ENCODE results near the gene MDK. TPM values are rescaled to one million over a fixed set of nuclear protein-coding genes. Genes with fewer than 3 reads are reported as not detected.

Gene MDK
- total and polyA plus RNA-seq, 2 experiments from 2014 or later: 388 to 477 TPM

DNA sequence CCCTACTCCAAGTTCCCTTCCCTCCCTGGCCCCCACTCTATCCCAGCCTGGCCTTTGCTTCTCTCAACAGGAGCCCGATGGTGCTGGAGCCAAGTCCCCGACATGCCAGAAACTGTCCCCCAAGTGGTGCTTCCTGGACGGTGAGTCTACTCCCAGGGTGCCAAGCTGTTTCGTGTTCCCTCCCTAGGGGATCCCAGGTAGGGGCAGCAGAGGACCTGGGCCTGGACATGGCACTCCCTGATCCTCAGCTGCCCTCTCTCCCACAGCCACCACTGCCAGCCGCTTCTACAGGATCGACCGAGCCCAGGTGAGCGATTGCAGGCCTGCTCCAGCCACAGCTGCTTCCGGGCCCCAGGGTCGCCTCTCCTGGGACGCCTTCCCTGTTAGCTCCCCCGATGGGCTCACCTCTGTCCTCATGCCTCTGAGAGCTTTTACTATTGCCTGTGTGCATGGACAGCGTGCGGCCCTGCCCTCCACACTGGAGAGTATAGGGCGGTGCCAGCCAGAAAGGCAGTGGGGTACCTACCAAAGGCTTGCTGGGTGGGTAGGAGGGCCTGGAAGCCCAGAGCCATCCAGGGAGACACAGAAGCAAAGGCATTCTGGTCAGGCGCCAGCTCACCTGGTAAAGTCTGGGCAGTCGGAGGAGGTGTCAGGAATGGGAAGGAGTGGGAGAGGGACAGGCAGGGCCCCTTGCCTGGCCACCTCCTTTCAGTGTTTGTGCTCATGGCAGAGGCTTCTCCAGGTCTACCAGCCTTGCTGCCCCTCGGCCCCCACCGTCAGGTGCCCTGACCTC is 5.0 kb upstream of the MDK start (continued):
- TF ChIP-seq, protein P1, sequence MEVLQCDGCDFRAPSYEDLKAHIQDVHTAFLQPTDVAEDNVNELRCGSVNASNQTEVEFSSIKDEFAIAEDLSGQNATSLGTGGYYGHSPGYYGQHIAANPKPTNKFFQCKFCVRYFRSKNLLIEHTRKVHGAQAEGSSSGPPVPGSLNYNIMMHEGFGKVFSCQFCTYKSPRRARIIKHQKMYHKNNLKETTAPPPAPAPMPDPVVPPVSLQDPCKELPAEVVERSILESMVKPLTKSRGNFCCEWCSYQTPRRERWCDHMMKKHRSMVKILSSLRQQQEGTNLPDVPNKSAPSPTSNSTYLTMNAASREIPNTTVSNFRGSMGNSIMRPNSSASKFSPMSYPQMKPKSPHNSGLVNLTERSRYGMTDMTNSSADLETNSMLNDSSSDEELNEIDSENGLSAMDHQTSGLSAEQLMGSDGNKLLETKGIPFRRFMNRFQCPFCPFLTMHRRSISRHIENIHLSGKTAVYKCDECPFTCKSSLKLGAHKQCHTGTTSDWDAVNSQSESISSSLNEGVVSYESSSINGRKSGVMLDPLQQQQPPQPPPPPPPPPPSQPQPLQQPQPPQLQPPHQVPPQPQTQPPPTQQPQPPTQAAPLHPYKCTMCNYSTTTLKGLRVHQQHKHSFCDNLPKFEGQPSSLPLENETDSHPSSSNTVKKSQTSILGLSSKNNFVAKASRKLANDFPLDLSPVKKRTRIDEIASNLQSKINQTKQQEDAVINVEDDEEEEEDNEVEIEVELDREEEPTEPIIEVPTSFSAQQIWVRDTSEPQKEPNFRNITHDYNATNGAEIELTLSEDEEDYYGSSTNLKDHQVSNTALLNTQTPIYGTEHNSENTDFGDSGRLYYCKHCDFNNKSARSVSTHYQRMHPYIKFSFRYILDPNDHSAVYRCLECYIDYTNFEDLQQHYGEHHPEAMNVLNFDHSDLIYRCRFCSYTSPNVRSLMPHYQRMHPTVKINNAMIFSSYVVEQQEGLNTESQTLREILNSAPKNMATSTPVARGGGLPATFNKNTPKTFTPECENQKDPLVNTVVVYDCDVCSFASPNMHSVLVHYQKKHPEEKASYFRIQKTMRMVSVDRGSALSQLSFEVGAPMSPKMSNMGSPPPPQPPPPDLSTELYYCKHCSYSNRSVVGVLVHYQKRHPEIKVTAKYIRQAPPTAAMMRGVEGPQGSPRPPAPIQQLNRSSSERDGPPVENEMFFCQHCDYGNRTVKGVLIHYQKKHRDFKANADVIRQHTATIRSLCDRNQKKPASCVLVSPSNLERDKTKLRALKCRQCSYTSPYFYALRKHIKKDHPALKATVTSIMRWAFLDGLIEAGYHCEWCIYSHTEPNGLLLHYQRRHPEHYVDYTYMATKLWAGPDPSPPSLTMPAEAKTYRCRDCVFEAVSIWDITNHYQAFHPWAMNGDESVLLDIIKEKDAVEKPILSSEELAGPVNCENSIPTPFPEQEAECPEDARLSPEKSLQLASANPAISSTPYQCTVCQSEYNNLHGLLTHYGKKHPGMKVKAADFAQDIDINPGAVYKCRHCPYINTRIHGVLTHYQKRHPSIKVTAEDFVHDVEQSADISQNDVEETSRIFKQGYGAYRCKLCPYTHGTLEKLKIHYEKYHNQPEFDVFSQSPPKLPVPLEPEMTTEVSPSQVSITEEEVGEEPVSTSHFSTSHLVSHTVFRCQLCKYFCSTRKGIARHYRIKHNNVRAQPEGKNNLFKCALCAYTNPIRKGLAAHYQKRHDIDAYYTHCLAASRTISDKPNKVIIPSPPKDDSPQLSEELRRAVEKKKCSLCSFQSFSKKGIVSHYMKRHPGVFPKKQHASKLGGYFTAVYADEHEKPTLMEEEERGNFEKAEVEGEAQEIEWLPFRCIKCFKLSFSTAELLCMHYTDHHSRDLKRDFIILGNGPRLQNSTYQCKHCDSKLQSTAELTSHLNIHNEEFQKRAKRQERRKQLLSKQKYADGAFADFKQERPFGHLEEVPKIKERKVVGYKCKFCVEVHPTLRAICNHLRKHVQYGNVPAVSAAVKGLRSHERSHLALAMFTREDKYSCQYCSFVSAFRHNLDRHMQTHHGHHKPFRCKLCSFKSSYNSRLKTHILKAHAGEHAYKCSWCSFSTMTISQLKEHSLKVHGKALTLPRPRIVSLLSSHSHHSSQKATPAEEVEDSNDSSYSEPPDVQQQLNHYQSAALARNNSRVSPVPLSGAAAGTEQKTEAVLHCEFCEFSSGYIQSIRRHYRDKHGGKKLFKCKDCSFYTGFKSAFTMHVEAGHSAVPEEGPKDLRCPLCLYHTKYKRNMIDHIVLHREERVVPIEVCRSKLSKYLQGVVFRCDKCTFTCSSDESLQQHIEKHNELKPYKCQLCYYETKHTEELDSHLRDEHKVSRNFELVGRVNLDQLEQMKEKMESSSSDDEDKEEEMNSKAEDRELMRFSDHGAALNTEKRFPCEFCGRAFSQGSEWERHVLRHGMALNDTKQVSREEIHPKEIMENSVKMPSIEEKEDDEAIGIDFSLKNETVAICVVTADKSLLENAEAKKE (CRISPR knock-in tag; IDR thresholded peaks at IDR 0.05): no peak
- TF ChIP-seq STAT1 (IDR thresholded peaks at IDR 0.05; ENCODE audit: unreplicated experiment): no peak
- TF ChIP-seq, protein P2, sequence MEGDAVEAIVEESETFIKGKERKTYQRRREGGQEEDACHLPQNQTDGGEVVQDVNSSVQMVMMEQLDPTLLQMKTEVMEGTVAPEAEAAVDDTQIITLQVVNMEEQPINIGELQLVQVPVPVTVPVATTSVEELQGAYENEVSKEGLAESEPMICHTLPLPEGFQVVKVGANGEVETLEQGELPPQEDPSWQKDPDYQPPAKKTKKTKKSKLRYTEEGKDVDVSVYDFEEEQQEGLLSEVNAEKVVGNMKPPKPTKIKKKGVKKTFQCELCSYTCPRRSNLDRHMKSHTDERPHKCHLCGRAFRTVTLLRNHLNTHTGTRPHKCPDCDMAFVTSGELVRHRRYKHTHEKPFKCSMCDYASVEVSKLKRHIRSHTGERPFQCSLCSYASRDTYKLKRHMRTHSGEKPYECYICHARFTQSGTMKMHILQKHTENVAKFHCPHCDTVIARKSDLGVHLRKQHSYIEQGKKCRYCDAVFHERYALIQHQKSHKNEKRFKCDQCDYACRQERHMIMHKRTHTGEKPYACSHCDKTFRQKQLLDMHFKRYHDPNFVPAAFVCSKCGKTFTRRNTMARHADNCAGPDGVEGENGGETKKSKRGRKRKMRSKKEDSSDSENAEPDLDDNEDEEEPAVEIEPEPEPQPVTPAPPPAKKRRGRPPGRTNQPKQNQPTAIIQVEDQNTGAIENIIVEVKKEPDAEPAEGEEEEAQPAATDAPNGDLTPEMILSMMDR (conservative IDR thresholded peaks at IDR 0.05; ENCODE audit: low read depth in 2 of 2): no peak
- TF ChIP-seq EZH2phosphoT487 (IDR thresholded peaks at IDR 0.05; ENCODE audit: unreplicated experiment): no peak
- no peak for TF ChIP-seq ZNF114 (CRISPR knock-in tag; IDR thresholded peaks at IDR 0.05)

DNA sequence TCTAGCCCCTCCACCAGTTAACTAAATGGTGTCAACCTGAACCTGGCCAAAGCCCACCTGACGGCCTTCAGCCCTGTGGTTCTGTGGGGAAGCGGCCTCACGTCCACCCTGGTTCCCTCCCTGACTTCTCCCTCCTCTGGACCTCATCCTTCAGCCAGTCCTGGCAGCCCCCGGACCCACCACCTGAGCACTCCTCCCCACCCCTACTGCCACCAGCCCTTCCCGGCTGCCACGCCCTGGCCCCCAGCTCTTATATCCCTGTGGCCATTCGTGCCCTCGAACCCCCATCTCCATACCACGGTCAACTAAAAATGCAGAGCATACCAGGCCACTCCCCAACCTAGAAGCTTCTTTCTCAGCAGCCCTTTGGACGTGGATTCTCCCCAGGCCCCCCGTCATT is 4.2 kb upstream of the MDK start:
- H3K27ac Mint-ChIP-seq: no peak overlapping the region
- TF ChIP-seq STAT1 (IDR thresholded peaks at IDR 0.05; ENCODE audit: unreplicated experiment) (no peak), CREB1 (CRISPR knock-in tag; IDR thresholded peaks at IDR 0.05; ENCODE audit: low read depth) (no peak), POLR2AphosphoS5 (IDR thresholded peaks at IDR 0.05; ENCODE audit: low read depth) (no peak), JUNB (IDR thresholded peaks at IDR 0.05; ENCODE audit: unreplicated experiment) (no peak), EZH2phosphoT487 (IDR thresholded peaks at IDR 0.05; ENCODE audit: unreplicated experiment) (no peak)
- TF ChIP-seq, protein P3, sequence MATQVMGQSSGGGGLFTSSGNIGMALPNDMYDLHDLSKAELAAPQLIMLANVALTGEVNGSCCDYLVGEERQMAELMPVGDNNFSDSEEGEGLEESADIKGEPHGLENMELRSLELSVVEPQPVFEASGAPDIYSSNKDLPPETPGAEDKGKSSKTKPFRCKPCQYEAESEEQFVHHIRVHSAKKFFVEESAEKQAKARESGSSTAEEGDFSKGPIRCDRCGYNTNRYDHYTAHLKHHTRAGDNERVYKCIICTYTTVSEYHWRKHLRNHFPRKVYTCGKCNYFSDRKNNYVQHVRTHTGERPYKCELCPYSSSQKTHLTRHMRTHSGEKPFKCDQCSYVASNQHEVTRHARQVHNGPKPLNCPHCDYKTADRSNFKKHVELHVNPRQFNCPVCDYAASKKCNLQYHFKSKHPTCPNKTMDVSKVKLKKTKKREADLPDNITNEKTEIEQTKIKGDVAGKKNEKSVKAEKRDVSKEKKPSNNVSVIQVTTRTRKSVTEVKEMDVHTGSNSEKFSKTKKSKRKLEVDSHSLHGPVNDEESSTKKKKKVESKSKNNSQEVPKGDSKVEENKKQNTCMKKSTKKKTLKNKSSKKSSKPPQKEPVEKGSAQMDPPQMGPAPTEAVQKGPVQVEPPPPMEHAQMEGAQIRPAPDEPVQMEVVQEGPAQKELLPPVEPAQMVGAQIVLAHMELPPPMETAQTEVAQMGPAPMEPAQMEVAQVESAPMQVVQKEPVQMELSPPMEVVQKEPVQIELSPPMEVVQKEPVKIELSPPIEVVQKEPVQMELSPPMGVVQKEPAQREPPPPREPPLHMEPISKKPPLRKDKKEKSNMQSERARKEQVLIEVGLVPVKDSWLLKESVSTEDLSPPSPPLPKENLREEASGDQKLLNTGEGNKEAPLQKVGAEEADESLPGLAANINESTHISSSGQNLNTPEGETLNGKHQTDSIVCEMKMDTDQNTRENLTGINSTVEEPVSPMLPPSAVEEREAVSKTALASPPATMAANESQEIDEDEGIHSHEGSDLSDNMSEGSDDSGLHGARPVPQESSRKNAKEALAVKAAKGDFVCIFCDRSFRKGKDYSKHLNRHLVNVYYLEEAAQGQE (IDR thresholded peaks at IDR 0.05; ENCODE audit: unreplicated experiment): no peak

More for the DNA sequence above, 4.2 kb upstream of the MDK start:
- peaks cover 10% of the 10 kb centered on the region; the same call in 2 of the 3 replicates for H3K4me1 Mint-ChIP-seq
- H3K4me3 ChIP-seq: no peak overlapping the region
- H3K27ac ChIP-seq (ENCODE audit: low read depth): no peak overlapping the region
- no peaks in the 10 kb centered on the region for H3K9me2 ChIP-seq (ENCODE audit: insufficient read depth)
- no peak for ATAC-seq
- H2AFZ ChIP-seq: no peak overlapping the region
- H3K79me2 ChIP-seq (replicated peaks; ENCODE audit: insufficient read depth): no peaks in the 10 kb centered on the region
- H3F3A ChIP-seq (replicated peaks; ENCODE audit: low read depth): peaks cover 28% of the 10 kb centered on the region
- no peak overlapping the region for H3K4me3 Mint-ChIP-seq
- DNase-seq (ENCODE audit: low spot score): no peak
- no peak overlapping the region for H3K4me2 ChIP-seq
- no peaks in the 10 kb centered on the region; the same call in 1 of the 2 replicates for H3K36me3 ChIP-seq (ENCODE audit: insufficient read depth)
- H3K27me3 Mint-ChIP-seq (ENCODE audit: insufficient read depth, low read depth, poor library complexity): peaks cover 9% of the 10 kb centered on the region
- peaks cover 4% of the 10 kb centered on the region; the same call in 1 of the 2 replicates for H4K20me1 ChIP-seq (replicated peaks; ENCODE audit: insufficient read depth)
- no peaks in the 10 kb centered on the region for H3K9me3 Mint-ChIP-seq
- H3K27me3 ChIP-seq (ENCODE audit: insufficient read depth): no peaks in the 10 kb centered on the region
- peaks cover 30% of the 10 kb centered on the region for H3K36me3 Mint-ChIP-seq (ENCODE audit: low read depth)
- H3K4me1 ChIP-seq (ENCODE audit: insufficient read depth): peaks cover 7% of the 10 kb centered on the region

All from GM23338 (cell line).